ENCODE measurements around the gene MC1R.

The MC1R gene

DNA sequence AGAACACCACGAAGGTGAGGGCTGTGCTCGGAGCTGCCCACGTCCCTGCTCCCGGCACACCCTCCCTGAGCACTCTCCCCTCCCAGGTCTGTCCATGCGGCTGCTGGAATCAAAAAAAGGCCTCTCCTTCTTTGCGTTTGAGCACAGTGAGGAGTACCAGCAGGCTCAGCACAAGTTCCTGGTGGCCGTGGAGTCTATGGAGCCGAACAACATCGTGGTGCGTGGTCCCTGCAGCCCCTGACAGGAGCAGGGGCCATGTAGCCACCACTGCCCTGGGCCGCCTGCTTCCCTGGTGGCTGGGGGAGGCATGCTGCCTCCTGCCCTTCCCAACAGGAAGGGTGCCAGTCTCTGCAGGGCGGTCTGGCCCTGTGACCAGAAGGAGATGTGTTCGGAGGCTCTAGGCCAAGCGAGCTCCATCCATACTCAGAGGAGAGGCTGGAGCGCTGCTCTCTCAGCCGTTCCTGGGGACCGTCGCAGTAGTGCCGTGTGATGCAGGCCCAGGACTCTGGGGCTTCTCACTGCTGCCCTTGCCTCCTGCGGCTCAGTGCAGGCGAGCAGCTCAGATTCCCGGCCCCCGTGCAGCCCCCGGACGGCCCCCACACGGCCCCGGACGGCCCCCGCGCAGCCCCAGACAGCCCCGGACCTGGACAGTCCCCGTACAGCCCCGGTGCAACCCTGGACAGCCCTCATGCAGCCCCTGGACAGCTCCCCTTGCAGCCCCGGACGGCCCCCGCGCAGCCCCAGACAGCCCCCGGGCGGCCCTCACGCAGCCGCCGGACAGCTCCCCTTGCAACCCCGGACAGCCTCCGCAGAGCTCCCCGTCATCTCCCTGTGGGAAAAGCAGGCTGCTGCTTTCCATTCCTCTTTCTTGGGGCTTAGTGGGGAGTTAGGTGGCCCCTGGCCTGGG, 24.8 kb upstream of the MC1R start:
- H2AFZ ChIP-seq (ENCODE audit: low read depth) = no peak overlapping the region
- no peak overlapping the region for H3K27ac ChIP-seq
- H3K9ac ChIP-seq = no peak overlapping the region
- no peaks in the 10 kb centered on the region for H3K4me1 ChIP-seq (ENCODE audit: low read depth, poor library complexity, severe bottlenecking)
- no peaks in the 10 kb centered on the region for H3K27me3 ChIP-seq (ENCODE audit: insufficient read depth, low read depth)
- H3K79me2 ChIP-seq (ENCODE audit: insufficient read depth, low read depth) = no peaks in the 10 kb centered on the region
- H3K36me3 ChIP-seq (ENCODE audit: insufficient read depth) = peaks cover 2% of the 10 kb centered on the region; the same call in 1 of the 2 replicates
- TF ChIP-seq, protein P1, sequence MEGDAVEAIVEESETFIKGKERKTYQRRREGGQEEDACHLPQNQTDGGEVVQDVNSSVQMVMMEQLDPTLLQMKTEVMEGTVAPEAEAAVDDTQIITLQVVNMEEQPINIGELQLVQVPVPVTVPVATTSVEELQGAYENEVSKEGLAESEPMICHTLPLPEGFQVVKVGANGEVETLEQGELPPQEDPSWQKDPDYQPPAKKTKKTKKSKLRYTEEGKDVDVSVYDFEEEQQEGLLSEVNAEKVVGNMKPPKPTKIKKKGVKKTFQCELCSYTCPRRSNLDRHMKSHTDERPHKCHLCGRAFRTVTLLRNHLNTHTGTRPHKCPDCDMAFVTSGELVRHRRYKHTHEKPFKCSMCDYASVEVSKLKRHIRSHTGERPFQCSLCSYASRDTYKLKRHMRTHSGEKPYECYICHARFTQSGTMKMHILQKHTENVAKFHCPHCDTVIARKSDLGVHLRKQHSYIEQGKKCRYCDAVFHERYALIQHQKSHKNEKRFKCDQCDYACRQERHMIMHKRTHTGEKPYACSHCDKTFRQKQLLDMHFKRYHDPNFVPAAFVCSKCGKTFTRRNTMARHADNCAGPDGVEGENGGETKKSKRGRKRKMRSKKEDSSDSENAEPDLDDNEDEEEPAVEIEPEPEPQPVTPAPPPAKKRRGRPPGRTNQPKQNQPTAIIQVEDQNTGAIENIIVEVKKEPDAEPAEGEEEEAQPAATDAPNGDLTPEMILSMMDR (conservative IDR thresholded peaks at IDR 0.05; ENCODE audit: low read depth, low read length) = no peak
- no peak overlapping the region for H3K4me3 ChIP-seq (IDR thresholded peaks at IDR 0.05; ENCODE audit: insufficient read depth, low read depth, low read length)
- H4K20me1 ChIP-seq (ENCODE audit: insufficient read depth) = no peaks in the 10 kb centered on the region
- no peak overlapping the region for H3K4me2 ChIP-seq

DNA sequence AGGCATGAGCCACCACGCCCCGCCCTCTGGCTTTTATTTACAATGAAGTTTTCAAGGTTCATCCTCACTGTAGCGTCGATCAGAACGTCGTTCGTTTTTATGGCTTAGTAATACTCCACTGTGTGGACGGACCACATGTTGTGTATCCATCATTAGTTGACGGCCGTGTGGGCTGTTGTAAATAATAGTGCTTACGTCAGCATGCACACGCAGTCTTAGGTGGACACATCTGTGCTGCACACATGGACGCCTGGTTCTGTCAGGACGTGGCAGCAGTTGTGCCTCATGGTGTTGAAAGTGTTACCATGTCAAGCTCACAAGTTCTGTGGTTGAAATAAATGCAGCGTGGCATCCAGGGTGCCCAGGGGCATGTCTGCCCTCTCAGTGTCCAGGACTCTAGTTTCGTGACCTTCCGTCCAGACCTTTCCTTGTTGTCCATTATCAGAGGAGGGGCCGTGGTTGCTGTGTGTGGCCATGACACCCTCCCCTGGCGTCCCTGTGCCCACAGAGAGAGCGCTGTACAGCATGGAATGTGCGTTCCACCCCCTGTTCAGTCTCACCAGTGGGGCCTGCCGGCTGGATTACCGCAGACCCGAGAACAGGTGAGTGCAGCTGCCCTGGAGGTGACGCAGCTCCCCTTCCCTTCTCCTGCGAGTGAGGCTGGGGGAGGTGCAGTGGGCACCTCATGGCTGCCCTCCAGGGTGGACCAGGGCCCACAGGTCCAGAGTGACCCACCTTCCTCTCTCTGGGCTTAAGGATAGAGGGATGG, 23.0 kb upstream of the MC1R start:
- Histone ChIP-seq H3K9ac (no peak overlapping the region), H3K27me3 (ENCODE audit: insufficient read depth, low read depth) (no peaks in the 10 kb centered on the region), H3K36me3 (ENCODE audit: insufficient read depth) (peaks cover 2% of the 10 kb centered on the region; the same call in 1 of the 2 replicates), H2AFZ (ENCODE audit: low read depth) (no peak overlapping the region), H3K27ac (no peak overlapping the region), H4K20me1 (ENCODE audit: insufficient read depth) (no peaks in the 10 kb centered on the region), H3K4me2 (no peak overlapping the region), H3K4me1 (ENCODE audit: low read depth, poor library complexity, severe bottlenecking) (no peaks in the 10 kb centered on the region), H3K79me2 (ENCODE audit: insufficient read depth, low read depth) (no peaks in the 10 kb centered on the region), H3K4me3 (IDR thresholded peaks at IDR 0.05; ENCODE audit: insufficient read depth, low read depth, low read length) (no peak overlapping the region)
- TF ChIP-seq, protein P1 (conservative IDR thresholded peaks at IDR 0.05; ENCODE audit: low read depth, low read length) = no peak

DNA sequence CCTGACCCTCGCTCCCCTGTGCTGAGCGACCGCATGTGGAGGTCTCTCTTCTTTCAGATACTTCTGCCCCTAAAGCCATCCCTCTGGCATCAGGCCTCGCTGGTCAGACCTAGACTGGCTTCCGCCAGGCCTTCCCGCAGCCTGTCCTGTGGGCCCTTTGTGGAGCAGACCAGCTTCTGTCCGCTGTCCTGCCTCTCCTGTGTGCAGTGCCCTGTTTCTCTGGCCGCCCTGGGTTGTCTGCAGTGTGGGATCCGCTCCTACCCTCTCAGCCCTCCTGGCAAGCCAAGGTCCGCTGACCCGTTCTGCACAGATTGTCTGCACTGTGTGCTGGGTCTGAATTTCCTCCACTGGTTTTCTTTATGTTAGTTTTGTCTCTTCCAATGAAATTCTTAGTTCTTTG, 21.5 kb upstream of the MC1R start:
- H4K20me1 ChIP-seq (ENCODE audit: insufficient read depth) = no peaks in the 10 kb centered on the region
- peaks cover 2% of the 10 kb centered on the region; the same call in 1 of the 2 replicates for H3K36me3 ChIP-seq (ENCODE audit: insufficient read depth)

GRCh38 chr16:89898201-89898967, 20.3 kb upstream of the MC1R start:
- Histone ChIP-seq H3K4me3 (IDR thresholded peaks at IDR 0.05; ENCODE audit: insufficient read depth, low read depth, low read length) (no peak overlapping the region), H3K9ac (no peak overlapping the region), H3K27ac (no peak overlapping the region), H3K4me2 (no peak overlapping the region), H4K20me1 (ENCODE audit: insufficient read depth) (no peaks in the 10 kb centered on the region), H3K36me3 (ENCODE audit: insufficient read depth) (peaks cover 2% of the 10 kb centered on the region; the same call in 1 of the 2 replicates), H2AFZ (ENCODE audit: low read depth) (no peak overlapping the region), H3K27me3 (ENCODE audit: insufficient read depth, low read depth) (no peaks in the 10 kb centered on the region), H3K4me1 (ENCODE audit: low read depth, poor library complexity, severe bottlenecking) (no peaks in the 10 kb centered on the region), H3K79me2 (ENCODE audit: insufficient read depth, low read depth) (no peaks in the 10 kb centered on the region)
- TF ChIP-seq, protein P1 (conservative IDR thresholded peaks at IDR 0.05; ENCODE audit: low read depth, low read length) = no peak

More for the DNA sequence above, 21.5 kb upstream of the MC1R start:
- no peak overlapping the region for H3K4me3 ChIP-seq (IDR thresholded peaks at IDR 0.05; ENCODE audit: insufficient read depth, low read depth, low read length)
- H3K27me3 ChIP-seq (ENCODE audit: insufficient read depth, low read depth) = no peaks in the 10 kb centered on the region
- no peak overlapping the region for H3K9ac ChIP-seq
- no peak overlapping the region for H3K27ac ChIP-seq
- no peaks in the 10 kb centered on the region for H3K79me2 ChIP-seq (ENCODE audit: insufficient read depth, low read depth)
- no peak overlapping the region for H2AFZ ChIP-seq (ENCODE audit: low read depth)
- TF ChIP-seq, protein P1 (conservative IDR thresholded peaks at IDR 0.05; ENCODE audit: low read depth, low read length) = no peak
- no peaks in the 10 kb centered on the region for H3K4me1 ChIP-seq (ENCODE audit: low read depth, poor library complexity, severe bottlenecking)
- H3K4me2 ChIP-seq = no peak overlapping the region
